Mesenteric fat pad (tissue), 1 donor: ENCODE results near the gene LTBR. TPM values are rescaled to one million over a fixed set of nuclear protein-coding genes. Genes with fewer than 3 reads are reported as not detected.

Experiments used
- DNase-seq: peaks from one replicate; pipeline ENCODE4 v3.0.0-alpha.2; 2020; ENCODE audit warnings: low spot score
- total RNA-seq: library from RNA; stranded (reverse); fragmentation: NEBNext Ultra II Directional; extraction: Animal tissue kit (Norgen Biotek cat#: 25700); gene quantifications from one replicate; pipeline ENCODE4 v1.2.1, GENCODE V29; 2021
- donor health status: DM: yes; HTN: yes; CAD: no.

Gene LTBR
- total RNA-seq, 1 donor from 2014 or later, result 161 TPM

DNA sequence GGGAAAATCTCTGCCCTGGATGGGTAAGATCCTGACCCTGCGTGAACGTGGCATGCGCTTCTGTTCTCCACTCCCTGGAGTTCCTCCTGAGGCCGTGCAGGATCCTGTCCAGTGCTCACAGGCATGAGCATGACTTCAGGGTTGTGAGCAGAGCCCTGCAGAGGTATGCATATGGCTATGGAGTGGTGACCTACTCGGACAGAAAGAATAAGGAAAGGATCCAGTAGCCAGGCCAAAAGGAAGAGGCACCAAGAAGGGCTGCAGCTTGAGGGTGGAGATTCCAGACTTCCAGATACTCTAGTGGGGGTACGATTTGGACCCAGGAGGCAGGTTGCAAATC is 40.0 kb downstream of the LTBR start:
- DNase-seq, result no peak

DNA sequence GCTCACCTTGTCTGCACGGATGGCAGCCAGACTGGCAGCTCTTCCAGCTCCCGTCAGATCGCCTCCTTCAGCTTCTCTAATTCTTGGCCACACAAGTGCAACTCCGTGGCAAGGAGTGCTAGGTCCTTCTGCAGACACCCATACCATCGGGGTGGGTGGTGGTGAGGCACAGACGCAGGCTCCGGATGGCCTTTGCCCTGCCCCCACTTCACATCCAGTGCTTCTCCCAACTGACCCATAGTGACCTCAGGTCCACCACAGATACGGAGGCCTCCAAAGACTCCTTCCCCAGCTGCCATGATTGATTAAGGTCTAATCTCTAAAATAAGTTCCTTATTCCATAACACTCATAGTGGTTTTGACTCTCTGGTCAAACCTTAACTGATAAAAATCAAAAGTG is 40.9 kb downstream of the LTBR start:
- peak; percentile 45 for DNase-seq

DNA sequence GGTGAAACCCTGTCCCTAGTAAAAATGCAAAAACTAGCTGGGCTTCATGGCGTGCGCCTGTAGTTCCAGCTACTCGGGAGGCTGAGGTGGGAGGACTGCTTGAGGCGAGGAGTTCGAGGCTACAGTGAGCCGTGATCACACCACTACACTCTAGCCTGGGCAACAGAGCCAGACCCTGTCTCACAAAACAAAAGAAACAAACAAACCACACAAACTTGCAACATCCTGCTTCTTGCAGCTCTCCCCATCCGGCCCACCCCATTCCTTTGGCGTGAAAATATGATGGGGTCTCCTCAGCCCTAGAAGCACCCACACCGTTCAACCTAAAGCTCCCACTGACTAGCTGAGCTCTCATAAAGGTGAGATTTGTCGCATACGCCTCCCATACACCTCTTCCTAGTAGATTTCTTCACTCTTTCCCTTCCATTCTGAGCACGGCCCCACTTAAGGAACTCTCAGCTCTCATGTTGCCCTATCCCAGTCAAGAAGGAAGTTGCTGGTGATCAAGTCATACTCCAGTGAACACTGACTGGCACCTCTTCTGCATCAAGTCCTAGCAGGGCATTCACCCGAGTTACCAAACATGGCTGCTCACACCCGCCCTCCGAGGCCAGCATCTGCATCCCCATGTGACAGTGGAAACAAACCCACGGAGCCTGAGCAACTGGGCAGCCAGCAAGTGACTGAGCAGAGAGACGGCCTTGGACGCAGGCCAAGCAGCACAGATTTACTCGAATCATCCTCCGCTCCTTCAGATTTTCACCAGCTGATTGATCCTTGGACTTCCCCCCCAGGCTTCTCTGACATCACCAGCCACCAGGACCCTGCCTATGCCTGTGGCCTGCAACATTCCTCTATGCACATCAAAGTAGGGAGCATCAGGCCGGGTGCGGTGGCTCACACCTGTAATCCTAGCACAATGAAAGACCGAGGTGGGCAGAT is 41.9 kb downstream of the LTBR start:
- DNase-seq, result peak; percentile 83

DNA sequence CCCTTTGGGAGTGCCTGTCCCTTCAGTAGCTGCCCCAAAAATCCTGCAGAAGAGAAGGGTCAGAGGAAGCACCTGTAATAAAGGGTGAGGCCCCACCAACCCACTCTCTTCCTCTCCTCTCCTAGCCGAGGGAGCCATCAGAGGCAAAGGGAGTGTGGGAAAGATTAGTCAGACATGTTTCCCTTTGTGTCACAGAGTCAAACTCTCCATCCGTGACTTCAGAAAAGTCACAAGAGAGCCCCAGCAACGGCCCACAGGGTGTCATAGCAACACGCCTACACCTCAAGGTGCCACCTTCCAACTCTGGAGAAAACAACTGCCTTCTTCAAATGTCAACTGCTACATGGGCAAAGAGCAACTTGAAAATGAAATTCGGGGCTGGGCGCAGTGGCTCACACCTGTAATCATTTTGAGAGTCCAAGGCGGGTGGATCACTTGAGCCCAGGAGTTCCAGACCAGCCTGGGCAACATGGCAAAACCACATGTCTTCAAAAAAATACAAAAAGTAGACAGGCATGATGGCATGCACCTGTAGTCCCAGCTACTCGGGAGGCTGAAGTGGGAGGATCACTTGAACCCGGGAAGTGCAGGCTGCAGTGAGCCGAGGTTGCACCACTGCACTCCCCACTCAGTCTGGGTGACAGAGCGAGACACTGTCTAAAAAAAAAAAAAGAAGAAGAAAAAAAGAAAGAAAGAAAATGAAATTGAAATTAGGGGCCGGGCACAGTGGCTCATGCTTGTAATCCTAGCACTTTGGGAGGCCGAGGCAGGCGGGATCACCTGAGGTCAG is 43.1 kb downstream of the LTBR start:
- DNase-seq, result peak; percentile 62

DNA sequence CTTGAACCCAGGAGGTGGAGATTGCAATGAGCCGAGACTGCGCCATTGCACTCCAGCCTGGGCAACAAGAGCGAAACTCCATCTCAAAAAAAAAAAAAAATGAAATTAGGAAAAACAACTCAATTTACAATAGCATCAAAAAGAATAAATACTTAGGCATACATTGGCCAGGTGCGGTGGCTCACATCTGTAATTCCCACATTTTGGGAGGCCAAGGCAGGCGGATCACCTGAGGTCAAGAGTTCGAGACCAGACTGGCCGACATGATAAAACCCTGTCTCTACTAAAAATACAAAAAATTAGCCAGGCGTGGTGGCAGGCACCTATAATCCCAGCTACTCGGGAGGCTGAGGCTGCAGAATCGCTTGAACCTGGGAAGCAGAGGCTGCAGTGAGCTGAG is 43.8 kb downstream of the LTBR start:
- peak; percentile 35 for DNase-seq

DNA sequence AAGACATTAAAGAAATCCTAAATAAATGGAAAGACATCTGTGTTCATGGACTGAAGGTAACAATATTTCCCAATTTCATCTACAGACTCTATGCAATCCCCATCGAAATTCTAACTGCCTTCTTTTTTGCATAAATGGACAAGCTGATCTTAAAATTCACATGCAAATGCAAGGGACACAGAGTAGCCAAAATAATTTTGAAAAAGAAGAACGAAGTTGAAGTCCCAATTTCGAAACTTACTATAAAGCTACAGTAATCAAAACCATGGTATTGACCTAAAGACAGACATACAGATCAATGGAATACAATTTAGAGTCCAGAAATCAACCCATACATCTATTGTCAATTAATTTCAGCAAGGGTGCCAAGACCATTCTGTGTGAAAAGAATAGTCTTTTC is 44.4 kb downstream of the LTBR start:
- DNase-seq, result no peak

DNA sequence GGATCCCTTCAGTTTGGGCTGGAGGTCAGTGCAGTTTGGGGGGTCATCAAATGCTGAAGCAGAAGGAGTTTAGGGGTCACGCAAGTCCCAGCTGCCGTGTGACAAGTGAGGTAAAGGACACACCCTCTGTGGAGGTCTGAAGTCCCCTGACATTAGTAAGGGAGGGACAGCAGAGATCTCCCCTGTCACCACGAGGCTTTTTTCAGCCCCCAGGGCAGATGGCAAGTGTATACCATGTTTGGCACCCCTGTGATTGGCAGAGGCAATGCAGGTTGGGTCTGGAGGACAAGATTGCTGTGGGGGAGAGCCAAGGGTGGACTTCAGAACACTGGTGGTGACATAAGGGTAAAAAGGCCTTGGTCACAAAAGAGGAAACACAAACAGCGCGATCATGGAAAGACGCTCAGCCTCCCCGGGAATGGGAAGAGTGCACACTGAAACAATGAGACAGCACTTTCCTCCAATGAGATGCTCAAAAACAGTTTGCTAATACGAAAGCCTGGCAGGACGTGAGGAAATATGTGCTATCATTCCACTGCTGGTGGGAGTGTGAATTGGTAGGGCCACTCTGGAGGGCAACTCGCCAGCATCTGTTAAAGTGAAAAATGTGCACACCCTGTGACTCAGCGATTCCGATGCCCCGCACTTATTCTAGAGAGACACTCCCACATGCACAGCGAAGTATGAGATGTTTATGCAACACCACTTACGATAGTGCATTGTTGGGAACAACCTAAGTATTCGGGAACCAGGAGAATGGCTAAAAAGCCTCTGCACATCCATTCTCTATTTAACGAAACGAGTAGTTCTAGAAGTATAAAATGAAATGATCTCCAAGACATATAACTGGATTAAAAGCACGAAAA is 46.4 kb downstream of the LTBR start:
- peak; percentile 93 for DNase-seq

DNA sequence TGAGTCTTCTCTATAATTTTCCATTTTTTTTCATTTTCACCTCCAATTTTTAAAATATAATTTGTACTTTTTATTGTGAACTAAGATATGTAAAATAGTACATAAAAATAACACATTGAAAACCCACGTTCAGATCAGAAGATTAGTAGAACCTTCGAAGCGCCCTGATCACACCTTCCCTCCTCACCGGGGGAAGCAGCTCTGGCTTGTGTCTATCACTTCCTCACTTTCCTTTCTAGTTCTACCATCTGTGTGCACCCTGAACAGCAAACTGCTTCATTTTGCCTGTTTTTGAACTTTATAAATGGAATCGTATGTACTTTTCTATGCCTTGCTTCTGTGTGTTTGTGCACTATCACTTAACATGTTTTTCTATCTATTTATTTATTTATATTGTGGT is 49.0 kb downstream of the LTBR start:
- DNase-seq, result no peak

DNA sequence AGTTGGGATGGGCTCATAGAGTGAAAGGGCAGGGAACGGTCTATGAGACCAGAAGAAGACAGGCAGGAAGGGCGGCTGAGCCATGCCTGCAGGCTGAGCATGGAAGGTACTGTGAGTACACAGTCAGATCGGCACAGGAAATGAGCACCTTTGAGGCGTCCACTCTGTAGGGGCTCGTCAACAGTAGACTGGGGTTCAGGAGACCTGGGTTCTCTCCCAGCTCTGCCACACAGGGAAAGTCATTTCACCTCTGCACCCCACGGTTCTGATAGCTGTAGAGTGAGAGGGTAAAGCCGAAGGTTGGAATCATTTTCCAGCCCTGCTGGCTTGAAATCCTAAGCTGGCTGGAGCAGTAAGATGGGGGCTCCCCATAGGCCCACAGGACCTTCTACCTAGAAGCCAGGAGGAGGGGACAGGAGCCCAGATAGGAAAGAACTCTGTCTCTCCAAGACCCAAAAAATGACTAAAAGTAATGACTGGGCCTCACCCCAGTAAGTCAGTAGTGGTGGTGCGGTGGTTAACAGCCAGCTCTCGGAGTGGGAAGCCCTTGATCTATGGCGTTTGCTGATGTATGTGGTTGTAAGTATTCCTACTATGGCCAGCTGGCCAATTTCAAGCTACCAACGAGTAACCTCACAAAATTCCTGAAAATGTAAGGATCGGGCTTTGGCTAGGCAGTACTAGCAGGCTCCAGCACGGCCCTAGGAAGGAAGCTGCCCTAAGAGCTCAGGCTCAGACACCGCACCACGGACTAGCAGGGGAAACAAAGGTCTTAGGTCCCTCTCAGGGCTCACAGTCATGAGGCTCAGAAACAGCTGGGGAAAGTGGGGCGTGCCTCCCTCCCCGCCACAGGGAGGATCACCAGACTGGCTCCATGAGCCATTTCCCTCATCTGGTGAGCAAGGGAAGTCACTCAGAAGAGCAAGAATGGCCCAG is 50.5 kb downstream of the LTBR start:
- peak; percentile 51 for DNase-seq

DNA sequence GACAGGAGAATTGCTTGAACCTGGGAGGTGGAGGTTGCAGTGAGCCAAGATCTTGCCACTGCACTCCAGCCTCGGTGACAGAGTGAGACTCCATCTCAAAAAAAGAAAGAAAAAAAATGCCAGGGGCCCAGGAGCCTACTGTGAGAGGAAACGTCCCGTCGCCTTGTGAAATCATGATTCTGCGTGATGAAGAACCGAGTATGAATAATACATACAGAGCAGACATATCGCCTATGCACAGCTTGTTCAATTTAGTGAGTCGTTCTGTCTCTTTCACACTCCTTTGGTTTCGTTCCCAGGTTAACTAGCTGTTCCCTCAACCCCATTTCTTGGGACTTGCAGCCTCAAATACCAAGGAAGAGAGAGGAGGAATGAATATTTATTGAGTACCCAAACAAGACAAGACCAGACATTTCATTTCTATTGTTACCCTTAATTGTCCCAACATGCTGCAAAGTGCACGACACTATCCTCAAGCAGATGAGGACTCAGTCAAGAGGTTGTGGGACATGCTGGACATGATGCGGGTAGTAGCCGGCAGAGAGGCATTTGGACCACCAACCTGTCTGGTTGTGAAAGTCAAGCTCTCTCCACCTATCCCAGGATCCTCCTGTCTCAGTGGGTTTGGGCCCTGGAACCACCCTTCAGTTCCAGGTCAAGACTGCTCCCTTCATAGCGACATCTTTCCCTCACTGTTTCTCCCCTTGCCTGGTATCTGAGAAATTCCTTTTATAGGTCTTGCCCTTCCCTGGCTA is 52.2 kb downstream of the LTBR start:
- peak; percentile 60 for DNase-seq

DNA sequence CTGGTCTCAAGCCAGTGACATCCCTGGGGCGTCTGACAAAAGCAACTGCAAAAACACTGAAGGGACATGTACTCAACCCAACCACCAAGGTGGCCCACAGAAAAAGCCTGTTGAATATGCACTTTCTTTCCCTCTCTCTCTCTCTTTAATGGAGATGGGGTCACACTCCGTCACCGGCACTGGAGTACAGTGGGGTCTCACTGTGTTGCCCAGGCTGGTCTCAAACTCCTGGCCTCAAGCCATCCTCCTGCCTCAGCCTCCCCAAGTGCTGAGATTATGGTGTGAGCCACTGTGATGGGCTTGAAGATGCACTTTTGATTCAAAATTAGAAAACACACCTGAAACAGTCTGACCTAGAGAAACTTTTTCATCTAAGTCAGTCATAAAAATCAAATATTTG is 53.6 kb downstream of the LTBR start:
- no peak for DNase-seq

DNA sequence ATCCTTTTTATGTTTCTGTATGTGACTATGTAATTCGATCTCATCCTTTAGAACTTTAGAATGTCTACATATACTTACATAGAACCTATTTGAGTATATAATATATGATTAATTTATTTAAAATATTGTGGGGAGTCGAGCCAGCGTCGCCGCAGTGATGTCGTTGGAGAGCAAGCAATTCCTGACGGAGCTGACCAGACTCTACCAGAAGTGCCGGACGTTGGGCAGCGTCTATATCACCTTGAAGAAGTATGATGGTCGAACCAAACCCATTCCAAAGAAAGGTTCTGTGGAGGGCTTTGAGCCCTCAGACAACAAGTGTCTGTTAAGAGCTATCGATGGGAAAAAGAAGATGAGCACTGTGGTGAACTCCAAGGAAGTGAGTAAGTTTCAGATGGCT is 54.4 kb downstream of the LTBR start:
- DNase-seq, result no peak

DNA sequence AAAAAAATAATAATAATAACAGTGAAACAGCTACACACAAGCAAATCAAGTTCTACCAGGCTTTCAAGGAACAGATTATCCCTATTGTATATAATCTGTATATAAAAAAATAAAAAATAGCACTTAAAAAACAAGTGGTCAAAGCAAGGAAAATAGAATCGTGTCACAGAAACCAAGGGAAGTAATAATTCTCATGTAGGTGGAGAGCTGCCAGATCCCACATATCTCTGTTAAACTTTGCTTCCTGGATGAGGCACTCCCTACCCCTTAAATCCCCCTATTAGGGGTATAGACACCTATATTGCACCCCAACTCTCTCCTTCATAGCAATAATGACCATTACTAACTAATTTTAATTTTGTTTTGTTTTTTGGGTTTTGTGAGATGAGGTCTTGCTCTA is 56.4 kb downstream of the LTBR start:
- DNase-seq, result no peak

Other genes with a start within 250 kb of the LTBR start
- 57.7 TPM for gene CD9, start 183.8 kb upstream of the LTBR start, total RNA-seq
- 52.2 TPM for gene PLEKHG6, start 73.5 kb upstream of the LTBR start, total RNA-seq
- gene TNFRSF1A, start 42.1 kb upstream of the LTBR start, total RNA-seq, result 264 TPM
- 3.3 TPM for gene SCNN1A, start 8.6 kb upstream of the LTBR start, total RNA-seq
- not detected for gene CD27, start 60.8 kb downstream of the LTBR start, total RNA-seq
- 13.0 TPM for gene TAPBPL, start 67.9 kb downstream of the LTBR start, total RNA-seq
- gene VAMP1, start 86.5 kb downstream of the LTBR start, total RNA-seq, result 5.8 TPM
- 116 TPM for gene MRPL51, start 109.1 kb downstream of the LTBR start, total RNA-seq
- 12.8 TPM for gene NCAPD2, start 109.9 kb downstream of the LTBR start, total RNA-seq
- gene GAPDH, start 150.4 kb downstream of the LTBR start, total RNA-seq, result 1,402 TPM
- 22.5 TPM for gene IFFO1, start 171.9 kb downstream of the LTBR start, total RNA-seq
- gene NOP2, start 184.1 kb downstream of the LTBR start, total RNA-seq, result 56.0 TPM
- 218 TPM for gene CHD4, start 223.2 kb downstream of the LTBR start, total RNA-seq